ENCODE results near the gene IL4R.
"Not testable (repeated sequence)": the region's sequence is repeated elsewhere in the genome, so short reads cannot be mapped to it uniquely, and the experiment has no call there.

IL4R gene

GRCh38 chr16:27326738-27327585, 13.2 kb downstream of the IL4R start:
- FAIRE-seq, result peak; percentile 70
- DNase-seq (ENCODE audit: insufficient read length, low spot score), result peak; percentile 44

GRCh38 chr16:27327586-27327915, 13.8 kb downstream of the IL4R start:
- FAIRE-seq (no peak), DNase-seq (ENCODE audit: insufficient read length, low spot score) (no peak)

GRCh38 chr16:27328937-27329336, 15.2 kb downstream of the IL4R start:
- DNase-seq (ENCODE audit: insufficient read length, low spot score) (no peak), FAIRE-seq (no peak)

- not testable (repeated sequence) for FAIRE-seq; DNase-seq (ENCODE audit: insufficient read length, low spot score)
These were observed 15.8 kb downstream of the IL4R start for GRCh38 chr16:27329376-27330079.

GRCh38 chr16:27330542-27330941, 16.8 kb downstream of the IL4R start:
- FAIRE-seq, result no peak
- no peak for DNase-seq (ENCODE audit: insufficient read length, low spot score)

- FAIRE-seq, result no peak
- no peak for DNase-seq (ENCODE audit: insufficient read length, low spot score)
These were observed 18.3 kb downstream of the IL4R start for GRCh38 chr16:27332105-27332504.

GRCh38 chr16:27333104-27333503, 19.3 kb downstream of the IL4R start:
- DNase-seq (ENCODE audit: insufficient read length, low spot score) (no peak), FAIRE-seq (no peak)

GRCh38 chr16:27333549-27333948, 19.8 kb downstream of the IL4R start:
- no peak for FAIRE-seq

GRCh38 chr16:27334192-27334764, 20.5 kb downstream of the IL4R start:
- no peak for DNase-seq (ENCODE audit: insufficient read length, low spot score)
- no peak for FAIRE-seq

More at GRCh38 chr16:27333549-27333948, 19.8 kb downstream of the IL4R start:
- no peak for DNase-seq (ENCODE audit: insufficient read length, low spot score)

- DNase-seq (ENCODE audit: insufficient read length, low spot score) (no peak), FAIRE-seq (no peak)
These were observed 21.1 kb downstream of the IL4R start for GRCh38 chr16:27334838-27335237.

- FAIRE-seq (no peak), DNase-seq (ENCODE audit: insufficient read length, low spot score) (no peak)
These were observed 21.7 kb downstream of the IL4R start for GRCh38 chr16:27335349-27336053.

GRCh38 chr16:27337024-27337423, 23.2 kb downstream of the IL4R start:
- DNase-seq (ENCODE audit: insufficient read length, low spot score) (no peak), FAIRE-seq (no peak)

GRCh38 chr16:27339180-27339579, 25.4 kb downstream of the IL4R start:
- FAIRE-seq (no peak), DNase-seq (ENCODE audit: insufficient read length, low spot score) (no peak)

GRCh38 chr16:27340654-27341053, 26.9 kb downstream of the IL4R start:
- DNase-seq (ENCODE audit: insufficient read length, low spot score), result no peak
- no peak for FAIRE-seq

GRCh38 chr16:27341549-27341948, 27.8 kb downstream of the IL4R start:
- DNase-seq (ENCODE audit: insufficient read length, low spot score) (no peak), FAIRE-seq (no peak)

- DNase-seq (ENCODE audit: insufficient read length, low spot score) (no peak), FAIRE-seq (no peak)
These were observed 28.2 kb downstream of the IL4R start for GRCh38 chr16:27341971-27342370.

- DNase-seq (ENCODE audit: insufficient read length, low spot score), result no peak
- no peak for FAIRE-seq
These were observed 30.9 kb downstream of the IL4R start for GRCh38 chr16:27344721-27345120.

GRCh38 chr16:27345201-27345600, 31.4 kb downstream of the IL4R start:
- DNase-seq (ENCODE audit: insufficient read length, low spot score) (no peak), FAIRE-seq (no peak)

- FAIRE-seq (no peak), DNase-seq (ENCODE audit: insufficient read length, low spot score) (no peak)
These were observed 33.0 kb downstream of the IL4R start for GRCh38 chr16:27346819-27347218.

- DNase-seq (ENCODE audit: insufficient read length, low spot score), result no peak
- FAIRE-seq, result no peak
These were observed 34.3 kb downstream of the IL4R start for GRCh38 chr16:27347930-27348685.
